HepG2 (cell line): Measurements from ENCODE around the gene ALDH16A1. TPM values are rescaled to one million over a fixed set of nuclear protein-coding genes. Genes with fewer than 3 reads are reported as not detected.

Source experiments
- CHD2 ChIP-seq: IDR thresholded peaks from 2 replicates; pipeline ENCODE4 v1.6.1; 2011; ENCODE audit warnings: low read depth, low read length, improper control_type of control experiment
- HDAC6 ChIP-seq: fragments of 200-600 bp; sonication (generic); IDR thresholded peaks from 2 replicates; pipeline ENCODE4 v1.7.0; 2017; ENCODE audit warnings: mild to moderate bottlenecking, antibody characterized with exemption, low read length, low read depth
- MAFK ChIP-seq, 2 experiments: IDR thresholded peaks in 1 of 2; conservative IDR thresholded peaks in 1 of 2; 2 replicates each; pipeline ENCODE4 v1.6.1; 2011; ENCODE audit warnings: improper control_type of control experiment in 2 of 2, low read length in 2 of 2
- MEF2D ChIP-seq: sonication (generic); formaldehyde crosslinking; IDR thresholded peaks from 2 replicates; pipeline ENCODE4 v1.5.1; 2020; ENCODE audit warnings: mild to moderate bottlenecking, missing genetic modification reagents
- MXI1 ChIP-seq: IDR thresholded peaks from 3 replicates; pipeline ENCODE4 v1.6.1; 2012; ENCODE audit warnings: low read depth, low read length, inconsistent platforms, borderline replicate concordance
- ONECUT2 ChIP-seq: sonication (generic); formaldehyde crosslinking; IDR thresholded peaks from 2 replicates; pipeline ENCODE4 v1.4.0; 2020; ENCODE audit warnings: missing genetic modification reagents
- PRMT3 ChIP-seq: sonication (generic); formaldehyde crosslinking; IDR thresholded peaks from 2 replicates; pipeline ENCODE4 v1.8.1; 2022; ENCODE audit warnings: low read depth, mild to moderate bottlenecking, moderate library complexity, missing genetic modification reagents, borderline replicate concordance
- SKI ChIP-seq: fragments of 450-650 bp; IDR thresholded peaks from one replicate; pipeline ENCODE4 v1.6.1; 2018; ENCODE audit warnings: mild to moderate bottlenecking; ENCODE audit not compliant: partially characterized antibody
- SPEN ChIP-seq: sonication (generic); formaldehyde crosslinking; IDR thresholded peaks from 2 replicates; pipeline ENCODE4 v1.5.1; 2020; ENCODE audit warnings: low read depth, mild to moderate bottlenecking, missing genetic modification reagents
- THAP11 ChIP-seq: IDR thresholded peaks from 2 replicates; pipeline ENCODE4 v1.6.1; 2016; ENCODE audit warnings: missing biosample characterization, missing genetic modification reagents
- ZKSCAN8 ChIP-seq: IDR thresholded peaks from 2 replicates; pipeline ENCODE4 v1.6.1; 2016; ENCODE audit warnings: borderline replicate concordance, missing genetic modification reagents, missing compliant biosample characterization
- ZNF253 ChIP-seq: sonication (generic); formaldehyde crosslinking; IDR thresholded peaks from 2 replicates; pipeline ENCODE4 v1.8.0; 2022; ENCODE audit warnings: mild to moderate bottlenecking, missing genetic modification reagents, borderline replicate concordance
- ZNF75D ChIP-seq: sonication (generic); formaldehyde crosslinking; IDR thresholded peaks from 2 replicates; pipeline ENCODE4 v1.8.1; 2023; ENCODE audit warnings: missing genetic modification reagents, mild to moderate bottlenecking, borderline replicate concordance
- ZNF768 ChIP-seq: sonication (generic); formaldehyde crosslinking; IDR thresholded peaks from 2 replicates; pipeline ENCODE4 v1.4.0; 2020; ENCODE audit warnings: missing genetic modification reagents
- ZNF782 ChIP-seq: sonication (generic); formaldehyde crosslinking; IDR thresholded peaks from 2 replicates; pipeline ENCODE4 v1.4.0; 2020; ENCODE audit warnings: missing genetic modification reagents, mild to moderate bottlenecking, borderline replicate concordance
- polyA plus RNA-seq, 8 experiments: library from polyadenylated mRNA; depleted of rRNA in 3 of 8; stranded (reverse) in 7 of 8; unstranded in 1 of 8; fragments of >200 nt; fragmentation: Illumina TruSeq in 4 of 8; extraction: Trizol in 4 of 8; gene quantifications; 2 replicates each; pipeline versions ENCODE4 v1.2.1 to v1.2.3, GENCODE V29; 2011 to 2016; ENCODE audit warnings: low read depth in 4 of 8, missing spikeins in 1 of 8, mixed read lengths in 1 of 8; ENCODE audit not compliant: insufficient read depth in 1 of 8
- total RNA-seq, 5 experiments: library from RNA; depleted of rRNA; stranded (reverse); fragments of >200 nt; fragmentation: Illumina TruSeq; extraction: Trizol; gene quantifications; 2 replicates each; pipeline ENCODE4 v1.2.3, GENCODE V29; 2016; ENCODE audit warnings: low read depth in 1 of 5
- TF ChIP-seq, protein P1 (sequence below): sonication (generic); formaldehyde crosslinking; IDR thresholded peaks from 2 replicates; pipeline ENCODE4 v1.4.0; 2020; ENCODE audit warnings: missing genetic modification reagents
- TF ChIP-seq, protein P2 (sequence below): sonication (generic); formaldehyde crosslinking; IDR thresholded peaks from 2 replicates; pipeline ENCODE4 v1.4.0; 2020; ENCODE audit warnings: missing genetic modification reagents
- TF ChIP-seq, protein P3 (sequence below): sonication (generic); formaldehyde crosslinking; IDR thresholded peaks from 2 replicates; pipeline ENCODE4 v1.5.0; 2020; ENCODE audit warnings: mild to moderate bottlenecking, low read depth, missing genetic modification reagents, borderline replicate concordance
- TF ChIP-seq, protein P4 (sequence below): sonication (generic); formaldehyde crosslinking; IDR thresholded peaks from 2 replicates; pipeline ENCODE4 v1.8.0; 2022; ENCODE audit warnings: missing genetic modification reagents, mild to moderate bottlenecking, inconsistent platforms, borderline replicate concordance
- TF ChIP-seq, protein P5 (sequence below): sonication (generic); formaldehyde crosslinking; IDR thresholded peaks from 2 replicates; pipeline ENCODE4 v1.9.0; 2021; ENCODE audit warnings: missing genetic modification reagents, borderline replicate concordance
- TF ChIP-seq, protein P6 (sequence below): IDR thresholded peaks from 2 replicates; pipeline ENCODE4 v1.6.1; 2016; ENCODE audit warnings: missing compliant biosample characterization, missing genetic modification reagents, borderline replicate concordance

ALDH16A1 gene
- total and polyA plus RNA-seq, 2 of the 13 experiments (the other 11 are each of a cell fraction or from before 2014, with no cell fraction given): 8.4 to 34.9 TPM

DNA sequence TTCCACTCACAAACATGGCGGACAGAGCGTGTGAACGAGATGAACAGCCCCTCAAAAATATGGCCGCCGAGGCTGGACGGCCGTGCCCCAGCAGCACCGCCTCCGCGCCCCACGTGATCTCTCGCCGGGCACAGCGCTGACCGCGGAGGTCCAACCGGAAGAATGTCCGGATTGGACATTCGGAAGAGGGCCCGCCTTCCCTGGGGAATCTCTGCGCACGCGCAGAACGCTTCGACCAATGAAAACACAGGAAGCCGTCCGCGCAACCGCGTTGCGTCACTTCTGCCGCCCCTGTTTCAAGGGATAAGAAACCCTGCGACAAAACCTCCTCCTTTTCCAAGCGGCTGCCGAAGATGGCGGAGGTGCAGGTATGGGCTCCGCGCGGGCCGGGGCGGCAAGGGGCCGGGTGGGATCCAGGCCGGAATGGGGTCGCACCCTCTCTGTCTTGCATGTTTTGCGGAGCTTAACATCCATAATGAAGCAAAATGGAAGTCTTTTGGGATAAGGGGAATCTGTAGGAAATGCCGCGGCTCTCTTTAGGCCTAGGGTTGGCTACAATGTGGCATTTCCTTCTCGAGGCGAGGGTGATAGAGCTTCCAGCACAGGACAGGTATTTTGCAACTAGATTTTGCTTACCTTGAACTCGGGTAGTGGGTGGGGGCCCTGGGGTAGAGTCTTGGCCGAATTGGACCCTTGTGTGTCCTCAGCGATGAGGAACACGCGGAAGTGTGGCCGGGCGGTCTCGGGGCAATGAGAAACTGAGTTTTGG, 34.4 kb downstream of the ALDH16A1 start, which contains the start of gene RPL13A (continued):
- no peak for TF ChIP-seq PRMT3 (CRISPR knock-in tag)
- TF ChIP-seq, protein P1, sequence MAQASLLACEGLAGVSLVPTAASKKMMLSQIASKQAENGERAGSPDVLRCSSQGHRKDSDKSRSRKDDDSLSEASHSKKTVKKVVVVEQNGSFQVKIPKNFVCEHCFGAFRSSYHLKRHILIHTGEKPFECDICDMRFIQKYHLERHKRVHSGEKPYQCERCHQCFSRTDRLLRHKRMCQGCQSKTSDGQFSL (CRISPR knock-in tag): no peak
- TF ChIP-seq, protein P2, sequence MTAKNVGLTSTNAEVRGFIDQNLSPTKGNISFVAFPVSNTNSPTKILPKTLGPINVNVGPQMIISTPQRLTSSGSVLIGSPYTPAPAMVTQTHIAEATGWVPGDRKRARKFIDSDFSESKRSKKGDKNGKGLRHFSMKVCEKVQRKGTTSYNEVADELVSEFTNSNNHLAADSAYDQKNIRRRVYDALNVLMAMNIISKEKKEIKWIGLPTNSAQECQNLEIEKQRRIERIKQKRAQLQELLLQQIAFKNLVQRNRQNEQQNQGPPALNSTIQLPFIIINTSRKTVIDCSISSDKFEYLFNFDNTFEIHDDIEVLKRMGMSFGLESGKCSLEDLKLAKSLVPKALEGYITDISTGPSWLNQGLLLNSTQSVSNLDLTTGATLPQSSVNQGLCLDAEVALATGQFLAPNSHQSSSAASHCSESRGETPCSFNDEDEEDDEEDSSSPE (CRISPR knock-in tag): peak; percentile 72
- TF ChIP-seq SKI: no peak
- TF ChIP-seq CHD2: no peak
- TF ChIP-seq, protein P3, sequence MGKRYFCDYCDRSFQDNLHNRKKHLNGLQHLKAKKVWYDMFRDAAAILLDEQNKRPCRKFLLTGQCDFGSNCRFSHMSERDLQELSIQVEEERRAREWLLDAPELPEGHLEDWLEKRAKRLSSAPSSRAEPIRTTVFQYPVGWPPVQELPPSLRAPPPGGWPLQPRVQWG (CRISPR knock-in tag): no peak
- TF ChIP-seq, protein P4, sequence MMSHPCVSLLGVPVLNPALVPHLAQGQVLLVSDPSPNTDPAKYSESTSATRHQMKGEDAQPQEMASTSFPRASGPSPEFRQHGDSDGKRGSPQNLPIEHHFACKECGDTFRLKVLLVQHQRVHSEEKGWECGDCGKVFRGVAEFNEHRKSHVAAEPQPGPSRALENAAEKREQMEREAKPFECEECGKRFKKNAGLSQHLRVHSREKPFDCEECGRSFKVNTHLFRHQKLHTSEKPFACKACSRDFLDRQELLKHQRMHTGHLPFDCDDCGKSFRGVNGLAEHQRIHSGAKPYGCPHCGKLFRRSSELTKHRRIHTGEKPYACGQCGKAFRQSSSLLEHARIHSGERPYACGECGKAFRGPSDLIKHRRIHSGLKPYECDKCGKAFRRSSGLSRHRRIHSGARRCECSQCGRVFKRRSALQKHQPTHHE (CRISPR knock-in tag): peak; percentile 85; the same call in 1 of the 2 replicates
- no peak; the same call in 1 of the 2 replicates for TF ChIP-seq ZNF253
- TF ChIP-seq, protein P5, sequence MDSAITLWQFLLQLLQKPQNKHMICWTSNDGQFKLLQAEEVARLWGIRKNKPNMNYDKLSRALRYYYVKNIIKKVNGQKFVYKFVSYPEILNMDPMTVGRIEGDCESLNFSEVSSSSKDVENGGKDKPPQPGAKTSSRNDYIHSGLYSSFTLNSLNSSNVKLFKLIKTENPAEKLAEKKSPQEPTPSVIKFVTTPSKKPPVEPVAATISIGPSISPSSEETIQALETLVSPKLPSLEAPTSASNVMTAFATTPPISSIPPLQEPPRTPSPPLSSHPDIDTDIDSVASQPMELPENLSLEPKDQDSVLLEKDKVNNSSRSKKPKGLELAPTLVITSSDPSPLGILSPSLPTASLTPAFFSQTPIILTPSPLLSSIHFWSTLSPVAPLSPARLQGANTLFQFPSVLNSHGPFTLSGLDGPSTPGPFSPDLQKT (CRISPR knock-in tag): no peak
- TF ChIP-seq MEF2D: peak; percentile 54; the same call in 1 of the 2 replicates
- TF ChIP-seq MAFK (conservative IDR thresholded peaks at IDR 0.05 in 1 of 2, IDR thresholded peaks at IDR 0.05 in 1 of 2; ENCODE audit: low read length in 2 of 2): no peak
- peak; percentile 58; the same call in 1 of the 3 replicates for TF ChIP-seq MXI1
- TF ChIP-seq HDAC6: peak; percentile 81; the same call in 1 of the 2 replicates
- no peak; the same call in 1 of the 2 replicates for TF ChIP-seq ZKSCAN8 (CRISPR knock-in tag)
- TF ChIP-seq ZNF75D (CRISPR knock-in tag): peak; percentile 89; the same call in 1 of the 2 replicates
- TF ChIP-seq ONECUT2 (CRISPR knock-in tag): no peak
- TF ChIP-seq, protein P6, sequence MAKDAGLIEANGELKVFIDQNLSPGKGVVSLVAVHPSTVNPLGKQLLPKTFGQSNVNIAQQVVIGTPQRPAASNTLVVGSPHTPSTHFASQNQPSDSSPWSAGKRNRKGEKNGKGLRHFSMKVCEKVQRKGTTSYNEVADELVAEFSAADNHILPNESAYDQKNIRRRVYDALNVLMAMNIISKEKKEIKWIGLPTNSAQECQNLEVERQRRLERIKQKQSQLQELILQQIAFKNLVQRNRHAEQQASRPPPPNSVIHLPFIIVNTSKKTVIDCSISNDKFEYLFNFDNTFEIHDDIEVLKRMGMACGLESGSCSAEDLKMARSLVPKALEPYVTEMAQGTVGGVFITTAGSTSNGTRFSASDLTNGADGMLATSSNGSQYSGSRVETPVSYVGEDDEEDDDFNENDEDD: peak; percentile 62; the same call in 1 of the 2 replicates
- TF ChIP-seq ZNF768 (CRISPR knock-in tag): peak; percentile 63
- peak; percentile 94 for TF ChIP-seq THAP11 (CRISPR knock-in tag)
- no peak for TF ChIP-seq ZNF782
- TF ChIP-seq SPEN (CRISPR knock-in tag): peak; percentile 96
